ENCODE data around the gene FZD4.
"Not testable (repeated sequence)": the region's sequence is repeated elsewhere in the genome, so short reads cannot be mapped to it uniquely, and the experiment has no call there.

The FZD4 gene

GRCh38 chr11:86923999-86924766 is 31.0 kb downstream of the FZD4 start:
- Mint-ChIP-seq H3K27me3 (peaks cover 0 to 9% of the 10 kb centered on the region in 2 donors), H3K27ac (peak overlapping the region in 1 of 2 donors; percentile 36), H3K4me1 (ENCODE audit: low read depth in 2 of 2) (no peaks in the 10 kb centered on the region), H3K36me3 (ENCODE audit: insufficient read depth) (no peaks in the 10 kb centered on the region), H3K4me3 (no peak overlapping the region), H3K9me3 (no peaks in the 10 kb centered on the region)
- DNase-seq (no peak), ATAC-seq (replicated peaks) (no peak)

- Mint-ChIP-seq H3K27me3 (peaks cover 0 to 9% of the 10 kb centered on the region in 2 donors), H3K4me1 (ENCODE audit: low read depth in 2 of 2) (no peaks in the 10 kb centered on the region), H3K4me3 (no peak overlapping the region), H3K36me3 (ENCODE audit: insufficient read depth) (no peaks in the 10 kb centered on the region), H3K27ac (no peak overlapping the region), H3K9me3 (no peaks in the 10 kb centered on the region)
- ATAC-seq (replicated peaks) (no peak), DNase-seq (no peak)
These were observed 33.0 kb downstream of the FZD4 start for GRCh38 chr11:86922225-86922624.

- Mint-ChIP-seq H3K27me3 (peaks cover 0 to 9% of the 10 kb centered on the region in 2 donors), H3K4me3 (no peak overlapping the region), H3K4me1 (ENCODE audit: low read depth in 2 of 2) (no peaks in the 10 kb centered on the region), H3K36me3 (ENCODE audit: insufficient read depth) (no peaks in the 10 kb centered on the region), H3K9me3 (no peaks in the 10 kb centered on the region), H3K27ac (no peak overlapping the region)
- DNase-seq: no peak
- ATAC-seq (replicated peaks): no peak
These were observed 35.5 kb downstream of the FZD4 start for GRCh38 chr11:86919557-86920210.

GRCh38 chr11:86918973-86919372 is 36.2 kb downstream of the FZD4 start:
- H3K4me1 Mint-ChIP-seq (ENCODE audit: low read depth in 2 of 2): no peaks in the 10 kb centered on the region
- no peak for DNase-seq
- H3K36me3 Mint-ChIP-seq (ENCODE audit: insufficient read depth): no peaks in the 10 kb centered on the region
- peaks cover 0 to 8% of the 10 kb centered on the region in 2 donors for H3K27me3 Mint-ChIP-seq
- no peaks in the 10 kb centered on the region for H3K9me3 Mint-ChIP-seq
- no peak overlapping the region for H3K4me3 Mint-ChIP-seq
- no peak for ATAC-seq (replicated peaks)
- no peak overlapping the region for H3K27ac Mint-ChIP-seq

GRCh38 chr11:86918496-86918895 is 36.7 kb downstream of the FZD4 start:
- DNase-seq (no peak), ATAC-seq (replicated peaks) (no peak)
- H3K27me3 Mint-ChIP-seq: peaks cover 0 to 8% of the 10 kb centered on the region in 2 donors
- no peaks in the 10 kb centered on the region for H3K9me3 Mint-ChIP-seq
- H3K36me3 Mint-ChIP-seq (ENCODE audit: insufficient read depth): no peaks in the 10 kb centered on the region
- no peaks in the 10 kb centered on the region for H3K4me1 Mint-ChIP-seq (ENCODE audit: low read depth in 2 of 2)
- H3K4me3 Mint-ChIP-seq: no peak overlapping the region
- H3K27ac Mint-ChIP-seq: no peak overlapping the region

GRCh38 chr11:86917589-86917988 is 37.6 kb downstream of the FZD4 start:
- ATAC-seq (replicated peaks) (no peak), DNase-seq (no peak)
- Mint-ChIP-seq H3K36me3 (ENCODE audit: insufficient read depth) (no peaks in the 10 kb centered on the region), H3K4me3 (no peak overlapping the region), H3K4me1 (ENCODE audit: low read depth in 2 of 2) (no peaks in the 10 kb centered on the region), H3K9me3 (no peaks in the 10 kb centered on the region), H3K27ac (no peak overlapping the region), H3K27me3 (peaks cover 0 to 12% of the 10 kb centered on the region in 2 donors)

GRCh38 chr11:86916330-86916729 is 38.9 kb downstream of the FZD4 start:
- Mint-ChIP-seq H3K4me1 (ENCODE audit: low read depth in 2 of 2) (no peaks in the 10 kb centered on the region), H3K9me3 (no peaks in the 10 kb centered on the region), H3K27ac (no peak overlapping the region), H3K27me3 (peaks cover 0 to 12% of the 10 kb centered on the region in 2 donors), H3K36me3 (ENCODE audit: insufficient read depth) (no peaks in the 10 kb centered on the region), H3K4me3 (no peak overlapping the region)
- ATAC-seq (replicated peaks) (no peak), DNase-seq (no peak)

- H3K27ac Mint-ChIP-seq; H3K4me1 Mint-ChIP-seq (ENCODE audit: low read depth in 2 of 2); DNase-seq; H3K36me3 Mint-ChIP-seq (ENCODE audit: insufficient read depth); H3K4me3 Mint-ChIP-seq; ATAC-seq (replicated peaks); H3K9me3 Mint-ChIP-seq: not testable (repeated sequence)
- peaks cover 0 to 12% of the 10 kb centered on the region in 2 donors for H3K27me3 Mint-ChIP-seq
These were observed 39.3 kb downstream of the FZD4 start for GRCh38 chr11:86915850-86916249.

- no peak for DNase-seq
- Mint-ChIP-seq H3K4me3 (no peak overlapping the region), H3K27me3 (peaks cover 0 to 12% of the 10 kb centered on the region in 2 donors), H3K36me3 (ENCODE audit: insufficient read depth) (no peaks in the 10 kb centered on the region), H3K4me1 (ENCODE audit: low read depth in 2 of 2) (no peaks in the 10 kb centered on the region), H3K9me3 (no peaks in the 10 kb centered on the region), H3K27ac (no peak overlapping the region)
- ATAC-seq (replicated peaks): no peak
These were observed 40.2 kb downstream of the FZD4 start for GRCh38 chr11:86914865-86915519.

- Mint-ChIP-seq H3K4me3 (no peak overlapping the region), H3K27me3 (peaks cover 0 to 12% of the 10 kb centered on the region in 2 donors), H3K9me3 (no peaks in the 10 kb centered on the region), H3K36me3 (ENCODE audit: insufficient read depth) (no peaks in the 10 kb centered on the region), H3K27ac (no peak overlapping the region), H3K4me1 (ENCODE audit: low read depth in 2 of 2) (no peaks in the 10 kb centered on the region)
- DNase-seq (no peak), ATAC-seq (replicated peaks) (no peak)
These were observed 43.0 kb downstream of the FZD4 start for GRCh38 chr11:86912238-86912637.

- Mint-ChIP-seq H3K4me3 (no peak overlapping the region), H3K27me3 (peaks cover 0 to 12% of the 10 kb centered on the region in 2 donors), H3K9me3 (no peaks in the 10 kb centered on the region), H3K27ac (no peak overlapping the region), H3K4me1 (ENCODE audit: low read depth in 2 of 2) (no peaks in the 10 kb centered on the region), H3K36me3 (ENCODE audit: insufficient read depth) (no peaks in the 10 kb centered on the region)
- ATAC-seq (replicated peaks) (no peak), DNase-seq (no peak)
These were observed 44.6 kb downstream of the FZD4 start for GRCh38 chr11:86910592-86910991.

- Mint-ChIP-seq H3K36me3 (ENCODE audit: insufficient read depth) (no peaks in the 10 kb centered on the region), H3K4me3 (no peak overlapping the region), H3K27ac (no peak overlapping the region), H3K4me1 (ENCODE audit: low read depth in 2 of 2) (no peaks in the 10 kb centered on the region), H3K9me3 (no peaks in the 10 kb centered on the region), H3K27me3 (no peaks in the 10 kb centered on the region)
- DNase-seq (no peak), ATAC-seq (replicated peaks) (no peak)
These were observed 49.0 kb downstream of the FZD4 start for GRCh38 chr11:86906198-86906597.

GRCh38 chr11:86905252-86905651 is 49.9 kb downstream of the FZD4 start:
- no peak overlapping the region for H3K27ac Mint-ChIP-seq
- no peaks in the 10 kb centered on the region for H3K36me3 Mint-ChIP-seq (ENCODE audit: insufficient read depth)
- DNase-seq (no peak), ATAC-seq (replicated peaks) (no peak)
- peaks cover 0 to 3% of the 10 kb centered on the region in 2 donors for H3K27me3 Mint-ChIP-seq
- no peak overlapping the region for H3K4me3 Mint-ChIP-seq
- H3K4me1 Mint-ChIP-seq (ENCODE audit: low read depth in 2 of 2): no peaks in the 10 kb centered on the region
- no peaks in the 10 kb centered on the region for H3K9me3 Mint-ChIP-seq

GRCh38 chr11:86904001-86904400 is 51.2 kb downstream of the FZD4 start:
- Mint-ChIP-seq H3K27ac (no peak overlapping the region), H3K4me3 (no peak overlapping the region), H3K27me3 (peaks cover 0 to 8% of the 10 kb centered on the region in 2 donors), H3K36me3 (ENCODE audit: insufficient read depth) (no peaks in the 10 kb centered on the region), H3K4me1 (ENCODE audit: low read depth in 2 of 2) (peaks cover 0 to 2% of the 10 kb centered on the region in 2 donors), H3K9me3 (no peaks in the 10 kb centered on the region)
- ATAC-seq (replicated peaks) (no peak), DNase-seq (no peak)
